HFFc6 (cell line): ENCODE measurements around the gene ZFP62. TPM values are rescaled to one million over a fixed set of nuclear protein-coding genes. Genes with fewer than 3 reads are reported as not detected.

ENCODE experiments used
- DNase-seq: peaks from one replicate; pipeline ENCODE4 v3.0.0-alpha.2; 2018
- H3K27ac Mint-ChIP-seq: 2 replicates; pipeline ENCODE4 v1.8.0; 2020; ENCODE audit warnings: mild to moderate bottlenecking, mixed read lengths
- H3K27me3 Mint-ChIP-seq: 2 replicates; pipeline ENCODE4 v1.8.0; 2021; ENCODE audit warnings: mild to moderate bottlenecking, moderate library complexity, mixed read lengths; ENCODE audit not compliant: insufficient read depth
- H3K36me3 Mint-ChIP-seq: 2 replicates; pipeline ENCODE4 v1.8.0; 2021; ENCODE audit warnings: low read depth, mixed read lengths
- H3K4me1 Mint-ChIP-seq: 2 replicates; pipeline ENCODE4 v1.8.0; 2020; ENCODE audit warnings: low read depth, mixed read lengths
- H3K4me3 Mint-ChIP-seq: 2 replicates; pipeline ENCODE4 v1.8.0; 2020; ENCODE audit warnings: mild to moderate bottlenecking, moderate library complexity, mixed read lengths
- H3K9me3 Mint-ChIP-seq: 2 replicates; pipeline ENCODE4 v1.8.0; 2020; ENCODE audit warnings: mild to moderate bottlenecking, mixed read lengths
- CTCF ChIP-seq: fragments of 200-600 bp; sonication (generic); IDR thresholded peaks from 2 replicates; pipeline ENCODE4 v1.5.0; 2021; ENCODE audit warnings: antibody characterized with exemption, mild to moderate bottlenecking
- total RNA-seq, 6 experiments: library from RNA; stranded (reverse); fragmentation: NEBNext Ultra II Directional; extraction: Animal tissue kit (Norgen Biotek cat#: 25700); gene quantifications; 2 replicates in 1 of 6; 3 replicates in 5 of 6; pipeline ENCODE4 v1.2.3, GENCODE V29; 2021

Gene ZFP62
- total RNA-seq, 6 experiments from 2014 or later = 9.6 to 12.1 (median 10.2) TPM

GRCh38 chr5:180808461-180809000 lies 52.5 kb downstream of the ZFP62 start:
- no peaks in the 10 kb centered on the region for H3K9me3 Mint-ChIP-seq
- DNase-seq = no peak
- H3K27me3 Mint-ChIP-seq = no peaks in the 10 kb centered on the region; the same call in 1 of the 2 replicates
- peak overlapping the region; percentile 88 for H3K27ac Mint-ChIP-seq
- peaks cover 64% of the 10 kb centered on the region for H3K4me1 Mint-ChIP-seq
- H3K36me3 Mint-ChIP-seq = no peaks in the 10 kb centered on the region
- TF ChIP-seq CTCF = no peak
- H3K4me3 Mint-ChIP-seq = peak overlapping the region; percentile 92

GRCh38 chr5:180807654-180808414 lies 53.2 kb downstream of the ZFP62 start:
- no peak for TF ChIP-seq CTCF
- Mint-ChIP-seq H3K27ac (peak overlapping the region; percentile 88), H3K36me3 (no peaks in the 10 kb centered on the region), H3K9me3 (no peaks in the 10 kb centered on the region), H3K4me1 (peaks cover 64% of the 10 kb centered on the region), H3K4me3 (peak overlapping the region; percentile 92), H3K27me3 (no peaks in the 10 kb centered on the region; the same call in 1 of the 2 replicates)
- DNase-seq = no peak

- DNase-seq = no peak
- H3K36me3 Mint-ChIP-seq = no peaks in the 10 kb centered on the region
- peak overlapping the region; percentile 88; the same call in 1 of the 2 replicates for H3K27ac Mint-ChIP-seq
- peaks cover 63% of the 10 kb centered on the region for H3K4me1 Mint-ChIP-seq
- no peaks in the 10 kb centered on the region; the same call in 1 of the 2 replicates for H3K27me3 Mint-ChIP-seq
- no peak for TF ChIP-seq CTCF
- H3K9me3 Mint-ChIP-seq = no peaks in the 10 kb centered on the region
- peak overlapping the region; percentile 92 for H3K4me3 Mint-ChIP-seq
These were observed 54.0 kb downstream of the ZFP62 start for GRCh38 chr5:180807046-180807445.

GRCh38 chr5:180806351-180807011 lies 54.6 kb downstream of the ZFP62 start:
- TF ChIP-seq CTCF = no peak
- no peak for DNase-seq
- Mint-ChIP-seq H3K4me1 (peaks cover 62% of the 10 kb centered on the region), H3K9me3 (no peaks in the 10 kb centered on the region), H3K36me3 (peaks cover 5% of the 10 kb centered on the region), H3K27me3 (no peaks in the 10 kb centered on the region; the same call in 1 of the 2 replicates), H3K27ac (peak overlapping the region; percentile 88; the same call in 1 of the 2 replicates), H3K4me3 (peak overlapping the region; percentile 92; the same call in 1 of the 2 replicates)

GRCh38 chr5:180804129-180804618 lies 56.9 kb downstream of the ZFP62 start:
- no peak for TF ChIP-seq CTCF
- no peak for DNase-seq
- H3K27ac Mint-ChIP-seq = 0 out of 2 replicates have a peak overlapping the region, but pooled peaks have one; percentile 61
- H3K4me3 Mint-ChIP-seq = no peak overlapping the region
- no peaks in the 10 kb centered on the region; the same call in 1 of the 2 replicates for H3K27me3 Mint-ChIP-seq
- H3K9me3 Mint-ChIP-seq = no peaks in the 10 kb centered on the region
- peaks cover 74% of the 10 kb centered on the region for H3K4me1 Mint-ChIP-seq
- peaks cover 18% of the 10 kb centered on the region for H3K36me3 Mint-ChIP-seq
